Panc1 (cell line): ENCODE results near the gene DRD4. TPM values are rescaled to one million over a fixed set of nuclear protein-coding genes. Genes with fewer than 3 reads are reported as not detected.
"Not testable (repeated sequence)": the region's sequence is repeated elsewhere in the genome, so short reads cannot be mapped to it uniquely, and the experiment has no call there.

ENCODE experiments used
- ATAC-seq: fragments of 200-7000 bp; cut with Tn5 transposase; 2 replicates; pipeline ENCODE4 v1.9.1; 2020; ENCODE audit warnings: mild to moderate bottlenecking, moderate library complexity
- BruUV-seq: library from RNA; stranded (reverse); fragments of 400-500 nt; replicated peaks from 2 replicates; lab custom pipeline; 2021; lab: Mats Ljungman, UMichigan
- CTCF ChIA-PET: fragments of 300-600 bp; sonication (Branson Sonifier 250); formaldehyde crosslinking; loops from one replicate; lab custom pipeline; 2022; ENCODE audit warnings: antibody characterized with exemption; lab: Charles Lee
- POLR2A ChIA-PET: fragments of 300-600 bp; sonication (Branson Sonifier 250); formaldehyde crosslinking; loops from one replicate; lab custom pipeline; 2022; ENCODE audit warnings: antibody characterized with exemption; lab: Charles Lee
- DNase-seq: peaks from one replicate; pipeline ENCODE4 v3.0.0-alpha.2; 2010; ENCODE audit warnings: low read depth, low spot score
- H3K27ac ChIP-seq: 2 replicates; pipeline ENCODE4 v1.5.1; 2011; ENCODE audit warnings: mild to moderate bottlenecking, low read length, inconsistent platforms
- H3K27me3 ChIP-seq: fragments of 200-500 bp; sonication (Bioruptor generic); 2 replicates; pipeline ENCODE4 v1.6.0; 2014; ENCODE audit warnings: low read length, inconsistent platforms; ENCODE audit not compliant: control insufficient read depth, insufficient read depth
- H3K36me3 ChIP-seq: fragments of 200-500 bp; sonication (Bioruptor generic); 2 replicates; pipeline ENCODE4 v1.5.1; 2014; ENCODE audit warnings: inconsistent platforms, mild to moderate bottlenecking, low read length, moderate library complexity; ENCODE audit not compliant: control insufficient read depth, insufficient read depth
- H3K4me1 ChIP-seq: 2 replicates; pipeline ENCODE4 v1.5.1; 2011; ENCODE audit warnings: inconsistent platforms, mild to moderate bottlenecking, low read length, moderate library complexity; ENCODE audit not compliant: control insufficient read depth, insufficient read depth
- H3K4me3 ChIP-seq, 2 experiments: 2 replicates each; pipeline ENCODE4 v1.5.1; 2011 to 2012; ENCODE audit warnings: low read depth in 2 of 2, low read length in 2 of 2, mild to moderate bottlenecking in 2 of 2, inconsistent platforms in 1 of 2, moderate library complexity in 1 of 2
- H3K9me3 ChIP-seq: fragments of 200-500 bp; sonication (Bioruptor generic); 2 replicates; pipeline ENCODE4 v1.5.1; 2014; ENCODE audit warnings: low read depth, mild to moderate bottlenecking, inconsistent platforms, low read length, moderate library complexity; ENCODE audit not compliant: control insufficient read depth, insufficient read depth
- CTCF ChIP-seq: fragments of 450-650 bp; IDR thresholded peaks from 2 replicates; pipeline ENCODE4 v1.5.1; 2017; ENCODE audit warnings: mild to moderate bottlenecking
- POLR2AphosphoS5 ChIP-seq: IDR thresholded peaks from 2 replicates; pipeline ENCODE4 v1.6.1; 2012; ENCODE audit warnings: mild to moderate bottlenecking, low read depth, low read length, moderate library complexity
- REST ChIP-seq, 2 experiments: IDR thresholded peaks; 2 replicates each; pipeline ENCODE4 v1.6.1; 2011 to 2012; ENCODE audit warnings: low read depth in 2 of 2, control low read depth in 1 of 2, low read length in 1 of 2, mild to moderate bottlenecking in 1 of 2, moderate library complexity in 1 of 2; ENCODE audit not compliant: insufficient read depth in 1 of 2
- SIN3A ChIP-seq: IDR thresholded peaks from 2 replicates; pipeline ENCODE4 v1.6.1; 2012; ENCODE audit warnings: low read depth, mild to moderate bottlenecking, low read length, moderate library complexity, borderline replicate concordance; ENCODE audit not compliant: insufficient read depth
- TCF7L2 ChIP-seq: IDR thresholded peaks from 2 replicates; pipeline ENCODE4 v1.6.1; 2011; ENCODE audit warnings: mild to moderate bottlenecking, low read depth, low read length, inconsistent platforms
- in situ Hi-C: cut with HindIII; loops from 2 replicates; pipeline ENCODE4 v1.10.0; 2016; ENCODE audit warnings: low sequenced_read_pairs, low pct_unique_long_range_greater_than_20kb
- intact Hi-C: fragments of 100-400 bp; cut with micrococcal nuclease; formaldehyde crosslinking; loops from one replicate; pipeline ENCODE4 v1.10.0; 2022; ENCODE audit not compliant: unreplicated experiment
- total RNA-seq: library from RNA; stranded (reverse); gene quantifications from one replicate; pipeline ENCODE4 v1.2.1, GENCODE V29; 2021; ENCODE audit not compliant: unreplicated experiment

Gene DRD4
- total RNA-seq, 1 experiment from 2014 or later, result 0.95 TPM

- H3K4me1 ChIP-seq, result peaks cover 30% of the 10 kb centered on the region
- no peaks in the 10 kb centered on the region for H3K27me3 ChIP-seq
- no TSS peak for BruUV-seq
- in situ Hi-C loops, result no loop called here
- H3K9me3 ChIP-seq, result no peaks in the 10 kb centered on the region
- ATAC-seq, result no peak
- no peak overlapping the region for H3K4me3 ChIP-seq
- TF ChIP-seq SIN3A, result no peak
- TF ChIP-seq REST (IDR thresholded peaks at IDR 0.05; ENCODE audit: insufficient read depth in 1 of 2, low read depth in 2 of 2, low read length in 1 of 2), result no peak
- TF ChIP-seq TCF7L2, result no peak
- TF ChIP-seq CTCF, result no peak
- no peak for TF ChIP-seq POLR2AphosphoS5
- ChIA-PET POLR2A (no interaction called here), CTCF (no interaction called here)
- intact Hi-C loops, result no loop called here
- DNase-seq, result no peak
- H3K27ac ChIP-seq, result no peak overlapping the region
- 0 out of 2 replicates have a peak, but pooled peaks cover 3% of the 10 kb centered on the region for H3K36me3 ChIP-seq
Measured at GRCh38 chr11:689625-690024, 52.6 kb downstream of the DRD4 start.

- H3K4me1 ChIP-seq, result peaks cover 30% of the 10 kb centered on the region
- H3K4me3 ChIP-seq, DNase-seq, in situ Hi-C loops, H3K27me3 ChIP-seq, intact Hi-C loops, H3K27ac ChIP-seq, ATAC-seq, H3K36me3 ChIP-seq, CTCF ChIA-PET, POLR2A ChIA-PET, H3K9me3 ChIP-seq, BruUV-seq: not testable (repeated sequence)
Measured at GRCh38 chr11:690244-690643, 53.2 kb downstream of the DRD4 start.

Other genes starting within 250 kb of the DRD4 start
- gene PKP3, start 243.1 kb upstream of the DRD4 start, total RNA-seq, result 36.8 TPM
- gene SIGIRR, start 222.3 kb upstream of the DRD4 start, total RNA-seq, result 183 TPM
- 61.4 TPM for gene ANO9, start 195.3 kb upstream of the DRD4 start, total RNA-seq
- 103 TPM for gene PTDSS2, start 187.0 kb upstream of the DRD4 start, total RNA-seq
- 345 TPM for gene RNH1, start 130.0 kb upstream of the DRD4 start, total RNA-seq
- gene HRAS, start 101.7 kb upstream of the DRD4 start, total RNA-seq, result 175 TPM
- gene LRRC56, start 99.7 kb upstream of the DRD4 start, total RNA-seq, result 9.8 TPM
- gene LMNTD2, start 76.5 kb upstream of the DRD4 start, total RNA-seq, result 21.8 TPM
- 81.8 TPM for gene RASSF7, start 76.3 kb upstream of the DRD4 start, total RNA-seq
- 90.6 TPM for gene PHRF1, start 60.8 kb upstream of the DRD4 start, total RNA-seq
- gene IRF7, start 21.3 kb upstream of the DRD4 start, total RNA-seq, result 23.9 TPM
- gene CDHR5, start 12.3 kb upstream of the DRD4 start, total RNA-seq, result not detected
- gene SCT, start 10.1 kb upstream of the DRD4 start, total RNA-seq, result not detected
- 105 TPM for gene DEAF1, start 58.0 kb downstream of the DRD4 start, total RNA-seq
- gene TMEM80, start 58.5 kb downstream of the DRD4 start, total RNA-seq, result 45.2 TPM
- gene EPS8L2, start 69.0 kb downstream of the DRD4 start, total RNA-seq, result 256 TPM
- gene TALDO1, start 110.2 kb downstream of the DRD4 start, total RNA-seq, result 257 TPM
- 229 TPM for gene GATD1, start 140.2 kb downstream of the DRD4 start, total RNA-seq
- gene CEND1, start 152.8 kb downstream of the DRD4 start, total RNA-seq, result 15.9 TPM
- gene SLC25A22, start 161.0 kb downstream of the DRD4 start, total RNA-seq, result 119 TPM
- 75.9 TPM for gene PIDD1, start 168.0 kb downstream of the DRD4 start, total RNA-seq
- gene RPLP2, start 172.7 kb downstream of the DRD4 start, total RNA-seq, result 3,468 TPM
- 244 TPM for gene PNPLA2, start 181.6 kb downstream of the DRD4 start, total RNA-seq
- gene CRACR2B, start 190.7 kb downstream of the DRD4 start, total RNA-seq, result 132 TPM
- 680 TPM for gene CD151, start 195.7 kb downstream of the DRD4 start, total RNA-seq
- 673 TPM for gene POLR2L, start 205.3 kb downstream of the DRD4 start, total RNA-seq
- gene TSPAN4, start 205.6 kb downstream of the DRD4 start, total RNA-seq, result 187 TPM